Heart right ventricle (tissue), 16 donors: ENCODE data around the gene ZMYND15. TPM values are rescaled to one million over a fixed set of nuclear protein-coding genes. Genes with fewer than 3 reads are reported as not detected.

Experiments
- ATAC-seq, 8 donors: fragments of 200-7000 bp; cut with Tn5 transposase; one replicate each; pipeline ENCODE4 v1.9.1; 2020; ENCODE audit warnings: mild to moderate bottlenecking in 8 of 8, moderate library complexity in 8 of 8, moderate number of reproducible peaks in 1 of 8
- DNase-seq, 2 donors: peaks; one replicate each; pipeline ENCODE4 v3.0.0-alpha.2; 2020
- H3K27ac ChIP-seq, 10 donors: fragments of 200-600 bp; sonication (generic) in 2 of 10; one replicate each; pipeline versions ENCODE4 v1.5.0 to v1.8.0; 2020 to 2022; ENCODE audit warnings: mild to moderate bottlenecking in 3 of 10
- H3K27me3 ChIP-seq, 7 donors: fragments of 200-600 bp; one replicate each; pipeline ENCODE4 v1.8.0; 2021 to 2022; ENCODE audit warnings: mild to moderate bottlenecking in 2 of 7
- H3K36me3 ChIP-seq, 9 donors: fragments of 200-600 bp; sonication (generic) in 1 of 9; one replicate each; pipeline versions ENCODE4 v1.5.0 to v1.8.0; 2020 to 2022; ENCODE audit warnings: mild to moderate bottlenecking in 2 of 9
- H3K4me1 ChIP-seq, 9 donors: fragments of 200-600 bp; sonication (generic) in 1 of 9; one replicate each; pipeline versions ENCODE4 v1.5.0 to v1.8.0; 2020 to 2022; ENCODE audit warnings: mild to moderate bottlenecking in 4 of 9
- H3K4me3 ChIP-seq, 10 donors: fragments of 200-600 bp; sonication (generic) in 2 of 10; one replicate each; pipeline versions ENCODE4 v1.5.0 to v1.8.0; 2020 to 2022; ENCODE audit warnings: mild to moderate bottlenecking in 7 of 10, moderate library complexity in 2 of 10
- H3K9me3 ChIP-seq, 11 donors: fragments of 200-600 bp in 10 of 11; sonication (generic) in 2 of 11; one replicate each; pipeline versions ENCODE4 v1.5.0 to v1.8.0; 2013 to 2022; ENCODE audit warnings: mild to moderate bottlenecking in 2 of 11, control low read depth in 1 of 11, moderate library complexity in 1 of 11
- WGBS, 2 donors: extraction: QIAGEN DNeasy Blood & Tissue Kit; methylation state at CpG; one replicate each; pipeline ENCODE4 v1.1.7; 2013; ENCODE audit warnings: inconsistent platforms in 1 of 2; 5-methylcytosine and 5-hydroxymethylcytosine counted together
- intact Hi-C, 10 donors: fragments of 100-400 bp; cut with DNase I; formaldehyde crosslinking; loops; one replicate each; pipeline versions ENCODE4 v1.11.1 to v1.14.2; 2022
- polyA plus RNA-seq, 2 donors: library from polyadenylated mRNA; stranded (reverse); fragments of 200-250 nt; gene quantifications; one replicate each; pipeline ENCODE4 v1.2.3, GENCODE V29; 2013
- total RNA-seq, 10 donors: library from RNA; stranded (reverse); fragmentation: NEBNext Ultra II Directional in 3 of 10; extraction: Animal tissue kit (Norgen Biotek cat#: 25700) in 3 of 10; gene quantifications; one replicate each; pipeline versions ENCODE4 v1.2.1 to v1.2.4, GENCODE V29; 2021 to 2023
- TF ChIP-seq, protein P1 (sequence below), 9 donors: fragments of 200-600 bp; sonication (generic) in 2 of 9; IDR thresholded peaks; one replicate each; pipeline versions ENCODE4 v1.5.0 to v1.8.0; 2021 to 2022; ENCODE audit warnings: antibody characterized with exemption in 9 of 9, mild to moderate bottlenecking in 5 of 9, moderate library complexity in 1 of 9
- donor health status: Arrhythmogenic right ventricular cardiomyopathy.
- donor health status: ischemic (EF 13 %, LVEDD 7.1; RV severe dilation, severe dysfunction).
- donor health status: healthy with polysubstance abuse.
- donor health status: DM: no; HTN: yes; CAD: no.
- donor health status: DM: no; HTN: no; CAD: no.
- donor health status: ischemic (EF 25% LVEDD 6.9; RV normal size, moderate dysfunction).
- donor health status: ischemic (EF 25% LVEDD 5.7; RV mildly dilated, moderate dysfunction).
- donor health status: healthy.
- donor health status: DM: yes; HTN: yes; CAD: no.
- donor health status: Ischemic cardiomyopathy.
- donor health status: ischemic (EF 35%, LVEDD 5.7; RV mildly dilated, moderate dysfunction).
- donor health status: nonischemic (EF 11% LVEDD 7.7; RV severe dilation, severe dysfunction).
- donor health status: DM: yes; HTN: yes; CAD: no.
- donor health status: PGD.
- donor health status: ischemic (EF 29% LVEDD 5.4; RV normal size, mild dysfunction).
- donor health status: nonischemic (EF 23%, LVEDD 6.1; RV moderate dilation, normal function).

Gene ZMYND15
- total and polyA plus RNA-seq, 12 donors = 0.15 to 2.1 (median 0.32) TPM; not detected in 1

DNA sequence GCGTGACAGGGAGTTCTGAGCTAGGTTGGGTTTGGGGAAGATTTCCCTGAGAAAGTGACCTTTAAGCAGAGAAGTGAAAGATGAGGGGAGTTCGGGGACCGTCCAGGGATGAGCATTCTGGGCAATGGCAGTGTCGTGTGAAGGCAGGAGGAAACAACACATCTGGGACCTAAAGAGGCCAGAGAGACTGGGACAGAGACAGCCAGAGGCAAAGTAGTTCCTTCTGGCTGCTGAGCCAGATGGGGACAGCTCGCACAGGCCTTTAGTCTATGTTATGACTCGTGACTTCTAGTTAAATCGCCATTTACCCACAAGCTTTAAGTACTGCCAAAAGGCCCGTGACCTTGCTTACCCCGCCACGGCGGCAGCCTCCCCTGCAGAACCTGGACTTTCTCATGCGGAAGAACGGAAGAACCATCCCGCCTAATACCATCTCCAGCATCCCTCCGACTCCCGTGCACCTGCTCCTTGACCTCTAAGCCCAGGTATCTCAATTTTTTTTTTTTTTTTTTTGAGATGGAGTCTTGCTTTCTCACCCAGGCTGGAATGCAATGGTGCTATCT lies 16.9 kb upstream of the ZMYND15 start:
- Histone ChIP-seq H3K27me3 (no peaks in the 10 kb centered on the region), H3K36me3 (peaks cover 0 to 42% (median 0%) of the 10 kb centered on the region in 9 donors), H3K4me3 (no peak overlapping the region), H3K9me3 (no peaks in the 10 kb centered on the region), H3K27ac (peak overlapping the region in 1 of 10 donors; percentile 14), H3K4me1 (peaks cover 0 to 26% (median 9%) of the 10 kb centered on the region in 9 donors)
- no peak for ATAC-seq
- TF ChIP-seq, protein P1, sequence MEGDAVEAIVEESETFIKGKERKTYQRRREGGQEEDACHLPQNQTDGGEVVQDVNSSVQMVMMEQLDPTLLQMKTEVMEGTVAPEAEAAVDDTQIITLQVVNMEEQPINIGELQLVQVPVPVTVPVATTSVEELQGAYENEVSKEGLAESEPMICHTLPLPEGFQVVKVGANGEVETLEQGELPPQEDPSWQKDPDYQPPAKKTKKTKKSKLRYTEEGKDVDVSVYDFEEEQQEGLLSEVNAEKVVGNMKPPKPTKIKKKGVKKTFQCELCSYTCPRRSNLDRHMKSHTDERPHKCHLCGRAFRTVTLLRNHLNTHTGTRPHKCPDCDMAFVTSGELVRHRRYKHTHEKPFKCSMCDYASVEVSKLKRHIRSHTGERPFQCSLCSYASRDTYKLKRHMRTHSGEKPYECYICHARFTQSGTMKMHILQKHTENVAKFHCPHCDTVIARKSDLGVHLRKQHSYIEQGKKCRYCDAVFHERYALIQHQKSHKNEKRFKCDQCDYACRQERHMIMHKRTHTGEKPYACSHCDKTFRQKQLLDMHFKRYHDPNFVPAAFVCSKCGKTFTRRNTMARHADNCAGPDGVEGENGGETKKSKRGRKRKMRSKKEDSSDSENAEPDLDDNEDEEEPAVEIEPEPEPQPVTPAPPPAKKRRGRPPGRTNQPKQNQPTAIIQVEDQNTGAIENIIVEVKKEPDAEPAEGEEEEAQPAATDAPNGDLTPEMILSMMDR (IDR thresholded peaks at IDR 0.05) = no peak
- intact Hi-C loops = no loop called here
- WGBS, 2 donors = 88 to 91% methylated on average over 16 of the region's 16 CpGs
- DNase-seq = no peak

DNA sequence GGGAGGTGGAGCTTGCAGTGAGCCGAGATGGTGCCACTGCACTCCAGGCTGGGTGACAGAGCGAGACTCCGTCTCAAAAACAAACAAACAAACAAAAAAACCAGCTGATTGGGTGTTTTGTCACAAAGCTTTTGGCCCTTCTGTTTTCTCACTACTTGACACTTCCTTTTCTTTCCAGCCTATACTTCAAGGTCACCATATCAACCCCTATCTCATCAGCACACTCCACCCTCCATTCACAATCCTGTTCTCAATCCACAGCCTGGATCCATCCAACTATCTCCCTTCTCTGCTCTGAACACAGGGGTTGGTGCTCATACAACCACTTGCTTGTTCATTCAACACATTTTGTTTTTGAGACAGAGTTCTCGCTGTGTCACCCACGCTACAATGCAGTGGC lies 15.0 kb upstream of the ZMYND15 start:
- TF ChIP-seq, protein P1 (IDR thresholded peaks at IDR 0.05) = no peak
- WGBS, 2 donors = 83 to 85% methylated on average over 5 of the region's 5 CpGs
- Histone ChIP-seq H3K4me3 (no peak overlapping the region), H3K4me1 (peaks cover 0 to 22% (median 9%) of the 10 kb centered on the region in 9 donors), H3K27me3 (no peaks in the 10 kb centered on the region), H3K9me3 (no peaks in the 10 kb centered on the region), H3K36me3 (peaks cover 0 to 23% (median 0%) of the 10 kb centered on the region in 9 donors), H3K27ac (peak overlapping the region in 2 of 10 donors; percentile 55 to 91)
- no peak for ATAC-seq
- no peak for DNase-seq
- intact Hi-C loops = no loop called here

DNA sequence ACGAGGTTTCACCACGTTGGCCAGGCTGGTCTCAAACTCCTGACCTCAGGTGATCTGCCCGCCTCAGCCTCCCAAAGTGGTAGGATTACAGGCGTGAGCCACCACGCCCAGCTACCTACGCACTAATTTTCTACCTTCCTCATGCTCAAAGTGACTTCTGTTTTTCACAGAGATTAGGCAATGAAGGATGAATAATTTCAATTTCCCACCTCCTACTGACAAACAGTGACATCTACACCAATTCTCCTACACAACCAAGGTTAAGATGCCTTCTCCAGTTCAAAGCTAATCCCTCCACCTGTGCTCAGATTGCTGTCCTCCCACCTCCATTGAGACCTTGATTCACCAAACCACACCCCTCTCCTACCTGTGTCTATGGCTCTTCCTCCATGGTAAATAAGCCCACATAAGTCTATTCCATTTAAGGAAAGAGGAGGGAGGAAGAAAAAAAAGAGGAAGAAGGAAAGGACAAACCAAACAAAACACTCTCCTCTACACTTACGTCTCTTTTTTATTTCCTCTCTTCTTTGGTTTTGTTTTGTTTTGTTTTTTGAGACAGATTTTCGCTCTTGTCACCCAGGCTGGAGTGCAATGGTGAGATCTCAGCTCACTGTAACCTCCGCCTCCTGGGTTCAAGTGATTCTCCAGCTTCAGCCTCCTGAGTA lies 13.9 kb upstream of the ZMYND15 start:
- no peak overlapping the region for H3K4me3 ChIP-seq
- DNase-seq = no peak
- peak overlapping the region in 5 of 10 donors; percentile 19 to 91 (median 28) for H3K27ac ChIP-seq
- no peaks in the 10 kb centered on the region for H3K27me3 ChIP-seq
- peaks cover 2 to 27% (median 14%) of the 10 kb centered on the region in 9 donors for H3K4me1 ChIP-seq
- intact Hi-C loops = no loop called here
- ATAC-seq = no peak
- H3K9me3 ChIP-seq = no peaks in the 10 kb centered on the region
- TF ChIP-seq, protein P1 (IDR thresholded peaks at IDR 0.05) = no peak
- H3K36me3 ChIP-seq = peaks cover 0 to 12% (median 0%) of the 10 kb centered on the region in 9 donors
- 81 to 88% methylated on average over 8 to 9 of the region's 9 CpGs for WGBS, 2 donors

DNA sequence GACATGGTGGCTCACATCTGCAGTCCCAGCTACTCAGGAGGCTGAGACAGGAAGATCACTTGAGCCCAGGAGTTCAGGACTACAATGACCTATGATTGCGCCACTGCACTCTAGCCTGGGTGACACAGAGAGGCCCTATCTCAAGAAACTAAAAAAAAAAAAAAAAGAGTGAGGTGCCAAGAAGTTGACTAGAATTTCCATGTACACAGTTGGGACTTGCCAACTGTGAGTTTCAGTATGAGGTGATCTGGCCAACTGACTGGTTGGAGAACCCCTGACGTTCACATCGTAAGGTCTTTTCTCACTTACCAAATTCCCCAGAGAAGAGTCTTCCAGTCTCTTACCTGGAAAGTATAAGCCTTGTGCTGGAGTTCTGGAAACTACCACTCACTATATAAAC lies 11.5 kb upstream of the ZMYND15 start:
- Histone ChIP-seq H3K27me3 (no peaks in the 10 kb centered on the region), H3K27ac (peak overlapping the region in 1 of 10 donors; percentile 91), H3K9me3 (no peaks in the 10 kb centered on the region), H3K36me3 (peaks cover 0 to 6% (median 0%) of the 10 kb centered on the region in 9 donors), H3K4me1 (peaks cover 3 to 44% (median 15%) of the 10 kb centered on the region in 9 donors), H3K4me3 (no peak overlapping the region)
- TF ChIP-seq, protein P1 (IDR thresholded peaks at IDR 0.05) = no peak
- 51 to 60% methylated on average over 3 of the region's 3 CpGs for WGBS, 2 donors
- intact Hi-C loops = no loop called here
- DNase-seq = no peak
- ATAC-seq = no peak
